Lower leg skin (tissue), 4 donors: ENCODE measurements around the gene GMCL2. TPM values are rescaled to one million over a fixed set of nuclear protein-coding genes. Genes with fewer than 3 reads are reported as not detected.

Experiments
- DNase-seq, 2 donors: peaks; one replicate each; pipeline ENCODE4 v3.0.0-alpha.2; 2019; ENCODE audit warnings: low spot score in 2 of 2
- H3K4me3 ChIP-seq: fragments of 200-600 bp; sonication (generic); 2 replicates; pipeline ENCODE4 v1.5.1; 2017; ENCODE audit warnings: mild to moderate bottlenecking, low read depth; ENCODE audit not compliant: poor library complexity, severe bottlenecking
- CTCF ChIP-seq, 3 donors: fragments of 450-650 bp; IDR thresholded peaks; one replicate each; pipeline ENCODE4 v1.5.1; 2016; ENCODE audit warnings: antibody characterized with exemption in 3 of 3, mild to moderate bottlenecking in 3 of 3, moderate library complexity in 2 of 3
- POLR2A ChIP-seq, 2 donors: fragments of 450-650 bp; IDR thresholded peaks; one replicate each; pipeline ENCODE4 v1.6.1; 2016 to 2017; ENCODE audit warnings: antibody characterized with exemption in 2 of 2, mild to moderate bottlenecking in 1 of 2, moderate library complexity in 1 of 2
- WGBS, 2 donors: methylation state at CpG; one replicate each; pipeline ENCODE4 v1.1.5; 2018; 5-methylcytosine and 5-hydroxymethylcytosine counted together
- intact Hi-C: fragments of 100-400 bp; cut with DNase I; formaldehyde crosslinking; loops from one replicate; pipeline ENCODE4 v1.15.0; 2023; ENCODE audit warnings: low total_unique reads
- total RNA-seq, 4 donors: library from RNA; depleted of rRNA; stranded (reverse); fragments of >200 nt; gene quantifications; one replicate each; pipeline ENCODE4 v1.1.0, GENCODE V29; 2016

The GMCL2 gene
- total RNA-seq, 4 donors from 2014 or later, result not detected

GRCh38 chr5:178145965-178146820 is 41.0 kb downstream of the GMCL2 start:
- WGBS, 2 donors, result 48% methylated on average over 13 of the region's 14 CpGs
- no peak overlapping the region for H3K4me3 ChIP-seq
- TF ChIP-seq POLR2A (IDR thresholded peaks at IDR 0.05) (no peak), CTCF (IDR thresholded peaks at IDR 0.05) (no peak)
- intact Hi-C loops, result loop anchor here (5.0 kb wide), 1 partner anchor 69 kb away; no protein-coding TSS in a partner anchor
- peak in 1 of 2 donors; percentile 59 for DNase-seq

GRCh38 chr5:178143901-178144300 is 43.3 kb downstream of the GMCL2 start:
- intact Hi-C loops, result no loop called here
- TF ChIP-seq CTCF (IDR thresholded peaks at IDR 0.05), result no peak
- TF ChIP-seq POLR2A (IDR thresholded peaks at IDR 0.05), result no peak
- DNase-seq, result no peak
- no peak overlapping the region for H3K4me3 ChIP-seq
- WGBS, 2 donors, result 45 to 59% methylated on average over 5 to 10 of the region's 10 CpGs

GRCh38 chr5:178143246-178143645 is 43.9 kb downstream of the GMCL2 start:
- WGBS, 2 donors, result 78 to 81% methylated on average over 6 of the region's 6 CpGs
- intact Hi-C loops, result no loop called here
- TF ChIP-seq POLR2A (IDR thresholded peaks at IDR 0.05), result no peak
- no peak for TF ChIP-seq CTCF (IDR thresholded peaks at IDR 0.05)
- no peak for DNase-seq
- H3K4me3 ChIP-seq, result no peak overlapping the region

- 89% methylated on average over 20 of the region's 20 CpGs for WGBS, 2 donors
- intact Hi-C loops, result no loop called here
These were observed 44.5 kb downstream of the GMCL2 start for GRCh38 chr5:178142642-178143041.

GRCh38 chr5:178141550-178141949 is 45.6 kb downstream of the GMCL2 start:
- WGBS, 2 donors, result 97 to 98% methylated on average over 4 of the region's 4 CpGs
- TF ChIP-seq CTCF (IDR thresholded peaks at IDR 0.05) (no peak), POLR2A (IDR thresholded peaks at IDR 0.05) (no peak)
- no peak for DNase-seq
- H3K4me3 ChIP-seq, result no peak overlapping the region
- intact Hi-C loops, result no loop called here

More at GRCh38 chr5:178142642-178143041, 44.5 kb downstream of the GMCL2 start:
- no peak for DNase-seq
- TF ChIP-seq CTCF (IDR thresholded peaks at IDR 0.05) (no peak), POLR2A (IDR thresholded peaks at IDR 0.05) (no peak)
- H3K4me3 ChIP-seq, result no peak overlapping the region
